Activated CD4-positive, CD25-positive, alpha-beta regulatory T cell treated with anti-CD3 and anti-CD28 coated beads, Interleukin-2, amount 50 U/mL, for 72 hours (primary cell): ENCODE results near the gene B4GALT7.
A peak's percentile ranks its signal among the peaks of the same experiment; 100 is the strongest.
"Not testable (repeated sequence)": the region's sequence is repeated elsewhere in the genome, so short reads cannot be mapped to it uniquely, and the experiment has no call there.

ENCODE experiments used
- DNase-seq: peaks from one replicate; pipeline ENCODE4 v3.0.0; 2021

Gene B4GALT7

GRCh38 chr5:177599731-177600507 is at the start of gene B4GALT7:
TSS of gene B4GALT7 (plus strand) at chr5:177600132. CDS start at chr5:177600211, 79 bp downstream.
- DNase-seq, result peak; percentile 91

- DNase-seq, result no peak
These were observed 47.0 kb upstream of the B4GALT7 start for GRCh38 chr5:177552839-177553455.

- peak; percentile 61 for DNase-seq
These were observed 46.1 kb upstream of the B4GALT7 start for GRCh38 chr5:177553671-177554429.

- DNase-seq, result peak; percentile 96
These were observed 45.3 kb upstream of the B4GALT7 start, which contains the start of gene FAM193B for GRCh38 chr5:177554474-177555111. TSS of gene FAM193B (minus strand) at chr5:177554563. CDS start at chr5:177554458, 105 bp downstream.

GRCh38 chr5:177555228-177555627 is 44.7 kb upstream of the B4GALT7 start:
- no peak for DNase-seq

- no peak for DNase-seq
These were observed 44.3 kb upstream of the B4GALT7 start for GRCh38 chr5:177555665-177556064.

- DNase-seq, result no peak
These were observed 42.8 kb upstream of the B4GALT7 start for GRCh38 chr5:177557041-177557647.

- no peak for DNase-seq
These were observed 42.1 kb upstream of the B4GALT7 start for GRCh38 chr5:177557796-177558195.

GRCh38 chr5:177559446-177559941 is 40.4 kb upstream of the B4GALT7 start:
- not testable (repeated sequence) for DNase-seq

GRCh38 chr5:177565046-177565445 is 34.9 kb upstream of the B4GALT7 start:
- DNase-seq, result no peak

GRCh38 chr5:177568326-177568725 is 31.6 kb upstream of the B4GALT7 start:
- no peak for DNase-seq

- DNase-seq, result no peak
These were observed 30.0 kb upstream of the B4GALT7 start for GRCh38 chr5:177569894-177570293.

GRCh38 chr5:177575488-177575887 is 24.4 kb upstream of the B4GALT7 start:
- no peak for DNase-seq

GRCh38 chr5:177576169-177576568 is 23.8 kb upstream of the B4GALT7 start:
- DNase-seq, result no peak

- no peak for DNase-seq
These were observed 21.6 kb upstream of the B4GALT7 start for GRCh38 chr5:177578316-177578715.

- no peak for DNase-seq
These were observed 11.5 kb upstream of the B4GALT7 start for GRCh38 chr5:177588413-177588909.

GRCh38 chr5:177590406-177590805 is 9.5 kb upstream of the B4GALT7 start:
- DNase-seq, result no peak

- no peak for DNase-seq
These were observed 8.3 kb upstream of the B4GALT7 start for GRCh38 chr5:177591690-177592009.

- peak; percentile 91 for DNase-seq
These were observed 7.7 kb upstream of the B4GALT7 start, which contains the start of gene TMED9 for GRCh38 chr5:177592010-177592834. TSS of gene TMED9 (plus strand) at chr5:177592203. CDS start at chr5:177592215, 12 bp downstream.

- no peak for DNase-seq
These were observed 7.0 kb upstream of the B4GALT7 start for GRCh38 chr5:177592905-177593304.

- no peak for DNase-seq
These were observed 6.4 kb upstream of the B4GALT7 start for GRCh38 chr5:177593511-177593910.
